Karpas-422 (cell line): ENCODE data around the gene NHSL2. TPM values are rescaled to one million over a fixed set of nuclear protein-coding genes. Genes with fewer than 3 reads are reported as not detected.

Source experiments
- DNase-seq: peaks from one replicate; pipeline ENCODE4 v3.0.0-alpha.2; 2015
- H2AFZ ChIP-seq: fragments of 200-600 bp; sonication (generic); 2 replicates; pipeline ENCODE4 v1.6.1; 2014; ENCODE audit warnings: antibody characterized with exemption, low read length, mixed read lengths
- H3K27ac ChIP-seq: fragments of 200-600 bp; sonication (generic); 2 replicates; pipeline ENCODE4 v1.5.1; 2014; ENCODE audit warnings: mild to moderate bottlenecking, low read length, moderate library complexity
- H3K27me3 ChIP-seq: fragments of 200-600 bp; sonication (generic); 2 replicates; pipeline ENCODE4 v1.6.1; 2014; ENCODE audit warnings: low read length, mixed read lengths
- H3K36me3 ChIP-seq: fragments of 200-600 bp; sonication (generic); 2 replicates; pipeline ENCODE4 v1.6.1; 2014; ENCODE audit warnings: low read length, mixed read lengths; ENCODE audit not compliant: insufficient read depth
- H3K4me1 ChIP-seq: fragments of 200-600 bp; sonication (generic); 2 replicates; pipeline ENCODE4 v1.6.1; 2014; ENCODE audit warnings: mild to moderate bottlenecking, low read length, mixed read lengths
- H3K4me2 ChIP-seq: fragments of 200-600 bp; sonication (generic); 2 replicates; pipeline ENCODE4 v1.6.1; 2014; ENCODE audit warnings: low read length, low read depth, mild to moderate bottlenecking; ENCODE audit not compliant: poor library complexity, severe bottlenecking
- H3K4me3 ChIP-seq: fragments of 200-600 bp; sonication (generic); 2 replicates; pipeline ENCODE4 v1.5.1; 2014; ENCODE audit warnings: mild to moderate bottlenecking, antibody characterized with exemption, low read length, mixed read lengths
- H3K79me2 ChIP-seq: fragments of 200-600 bp; sonication (generic); 2 replicates; pipeline ENCODE4 v1.6.1; 2014; ENCODE audit warnings: mild to moderate bottlenecking, low read length, mixed read lengths
- H3K9ac ChIP-seq: fragments of 200-600 bp; sonication (generic); 2 replicates; pipeline ENCODE4 v1.6.0; 2014; ENCODE audit warnings: low read length
- H3K9me2 ChIP-seq: fragments of 200-600 bp; sonication (generic), shearing (Covaris generic); replicated peaks from 2 replicates; pipeline ENCODE4 v1.6.0; 2014; ENCODE audit warnings: mild to moderate bottlenecking, low read length, moderate library complexity; ENCODE audit not compliant: insufficient read depth
- H3K9me3 ChIP-seq: fragments of 300-700, 200-600 bp; sonication (generic); 2 replicates; pipeline ENCODE4 v1.6.1; 2014; ENCODE audit warnings: low read length, mixed read lengths
- H4K20me1 ChIP-seq: fragments of 200-600 bp; sonication (generic); 2 replicates; pipeline ENCODE4 v1.6.1; 2014; ENCODE audit warnings: mild to moderate bottlenecking, antibody characterized with exemption, low read length, low read depth; ENCODE audit not compliant: insufficient read depth
- total RNA-seq: library from RNA; depleted of rRNA; stranded (reverse); fragments of >200 nt; shearing (Covaris generic); gene quantifications from 2 replicates; pipeline ENCODE4 v1.2.3, GENCODE V29; 2014; ENCODE audit warnings: low replicate concordance

Gene NHSL2
- total RNA-seq, 1 experiment from 2014 or later = not detected

- Histone ChIP-seq H3K4me2 (no peak overlapping the region), H3K36me3 (no peaks in the 10 kb centered on the region), H3K9ac (no peak overlapping the region), H3K9me2 (no peaks in the 10 kb centered on the region), H3K4me1 (no peaks in the 10 kb centered on the region), H3K27ac (no peak overlapping the region), H3K9me3 (no peaks in the 10 kb centered on the region), H3K27me3 (no peaks in the 10 kb centered on the region), H3K4me3 (no peak overlapping the region), H2AFZ (no peak overlapping the region), H4K20me1 (no peaks in the 10 kb centered on the region), H3K79me2 (no peaks in the 10 kb centered on the region)
- DNase-seq = no peak
Observed at GRCh38 chrX:72121383-72121782, 210.7 kb downstream of the NHSL2 start.

DNA sequence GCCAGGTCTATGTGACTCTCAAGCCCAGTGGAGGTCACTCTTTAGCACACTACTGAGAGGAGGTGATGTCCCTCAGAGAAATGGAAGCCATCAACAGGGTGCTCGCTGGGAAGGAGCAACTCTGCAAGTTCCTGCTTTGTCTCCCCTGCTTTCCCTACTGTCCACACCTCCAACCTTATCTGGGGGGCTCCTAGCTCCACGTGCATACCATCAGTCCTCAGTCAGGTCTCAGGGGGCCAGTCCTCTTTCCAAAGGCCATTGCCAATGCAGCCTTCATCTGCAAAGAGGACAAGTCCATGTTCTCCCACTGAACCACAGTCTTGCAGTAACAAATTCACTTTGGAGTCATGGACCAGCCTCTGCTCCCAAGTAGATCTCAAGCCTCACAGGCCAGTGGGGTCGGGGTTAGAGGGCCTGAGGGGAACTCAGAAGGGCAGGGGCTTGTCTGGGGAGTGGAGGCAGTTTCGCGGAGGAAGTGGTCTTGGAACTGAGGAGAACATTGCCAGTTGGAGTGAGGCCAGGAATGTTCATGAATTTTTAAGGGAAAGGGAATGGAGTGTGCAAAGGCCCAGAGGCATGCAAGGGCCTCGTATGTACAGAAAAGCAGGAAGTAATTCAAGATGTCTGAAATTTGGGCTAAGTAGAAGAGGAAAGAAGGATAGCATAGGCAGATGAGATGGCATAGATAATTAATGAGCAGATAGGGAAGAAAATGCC lies 212.1 kb downstream of the NHSL2 start:
- H3K9me3 ChIP-seq = no peaks in the 10 kb centered on the region
- H3K4me1 ChIP-seq = no peaks in the 10 kb centered on the region
- no peak for DNase-seq
- no peaks in the 10 kb centered on the region for H3K9me2 ChIP-seq
- H3K9ac ChIP-seq = no peak overlapping the region
- no peak overlapping the region for H3K27ac ChIP-seq
- H4K20me1 ChIP-seq = no peaks in the 10 kb centered on the region
- H3K27me3 ChIP-seq = no peaks in the 10 kb centered on the region
- H3K79me2 ChIP-seq = no peaks in the 10 kb centered on the region
- no peaks in the 10 kb centered on the region for H3K36me3 ChIP-seq
- H3K4me3 ChIP-seq = no peak overlapping the region
- no peak overlapping the region for H3K4me2 ChIP-seq
- H2AFZ ChIP-seq = no peak overlapping the region

DNA sequence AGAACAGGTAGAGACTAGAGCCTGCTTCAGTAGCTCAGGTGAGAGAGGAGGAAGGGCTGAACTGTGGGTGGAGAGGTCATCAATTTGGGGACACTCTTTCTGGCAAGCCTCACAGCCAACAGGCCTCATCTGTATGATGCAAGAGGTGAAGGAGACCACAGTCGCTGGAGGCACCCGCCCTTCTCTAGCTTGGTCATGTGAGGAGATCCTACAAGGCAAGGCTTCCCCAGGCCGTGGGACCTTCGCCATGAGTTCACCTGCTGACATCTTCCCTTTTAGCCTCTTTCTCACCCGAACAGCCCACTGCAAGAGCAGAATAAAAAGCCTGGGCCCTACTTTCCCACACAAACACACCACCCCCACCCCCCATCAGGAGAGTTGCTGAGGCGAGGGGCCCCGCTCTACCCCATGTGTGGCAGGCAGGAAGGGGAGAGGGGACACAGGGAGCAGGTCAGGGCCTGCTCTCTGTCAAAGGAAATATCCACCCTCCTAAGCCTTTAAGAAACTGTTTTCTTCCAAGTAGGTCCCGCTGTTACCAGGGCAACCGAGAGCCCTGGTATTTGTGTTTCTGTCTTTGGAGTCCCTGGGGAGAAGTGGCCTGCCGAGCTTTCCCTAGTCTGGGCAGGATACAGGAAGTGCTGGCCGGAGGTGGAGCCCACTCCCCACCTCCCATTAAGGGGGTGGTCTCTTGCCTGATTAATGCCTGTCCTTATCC lies 213.0 kb downstream of the NHSL2 start:
- Histone ChIP-seq H3K36me3 (no peaks in the 10 kb centered on the region), H3K9me3 (no peaks in the 10 kb centered on the region), H2AFZ (no peak overlapping the region), H3K4me1 (no peaks in the 10 kb centered on the region), H3K27ac (no peak overlapping the region), H4K20me1 (no peaks in the 10 kb centered on the region), H3K79me2 (no peaks in the 10 kb centered on the region), H3K9me2 (no peaks in the 10 kb centered on the region), H3K27me3 (no peaks in the 10 kb centered on the region), H3K4me2 (no peak overlapping the region), H3K9ac (no peak overlapping the region), H3K4me3 (no peak overlapping the region)
- no peak for DNase-seq

GRCh38 chrX:72124540-72125201 lies 214.0 kb downstream of the NHSL2 start:
- Histone ChIP-seq H3K36me3 (no peaks in the 10 kb centered on the region), H4K20me1 (no peaks in the 10 kb centered on the region), H3K4me3 (no peak overlapping the region), H3K27ac (no peak overlapping the region), H3K9me2 (no peaks in the 10 kb centered on the region), H2AFZ (no peak overlapping the region), H3K79me2 (no peaks in the 10 kb centered on the region), H3K9me3 (no peaks in the 10 kb centered on the region), H3K9ac (no peak overlapping the region), H3K27me3 (no peaks in the 10 kb centered on the region), H3K4me1 (no peaks in the 10 kb centered on the region), H3K4me2 (no peak overlapping the region)
- no peak for DNase-seq

- no peaks in the 10 kb centered on the region for H3K79me2 ChIP-seq
- H3K27ac ChIP-seq = no peak overlapping the region
- H4K20me1 ChIP-seq = no peaks in the 10 kb centered on the region
- no peaks in the 10 kb centered on the region for H3K9me2 ChIP-seq
- H3K36me3 ChIP-seq = no peaks in the 10 kb centered on the region
- H3K4me3 ChIP-seq = no peak overlapping the region
- H3K9ac ChIP-seq = no peak overlapping the region
- DNase-seq = no peak
- H3K4me2 ChIP-seq = no peak overlapping the region
- H3K27me3 ChIP-seq = no peaks in the 10 kb centered on the region
- H3K4me1 ChIP-seq = no peaks in the 10 kb centered on the region
- H3K9me3 ChIP-seq = no peaks in the 10 kb centered on the region
- H2AFZ ChIP-seq = no peak overlapping the region
Observed at GRCh38 chrX:72125331-72126047, 214.8 kb downstream of the NHSL2 start.

GRCh38 chrX:72126048-72126415 lies 215.4 kb downstream of the NHSL2 start:
- H3K79me2 ChIP-seq = no peaks in the 10 kb centered on the region
- no peaks in the 10 kb centered on the region for H4K20me1 ChIP-seq
- H3K9me2 ChIP-seq = no peaks in the 10 kb centered on the region
- H3K36me3 ChIP-seq = no peaks in the 10 kb centered on the region
- no peaks in the 10 kb centered on the region for H3K4me1 ChIP-seq
- no peak for DNase-seq
- H3K27ac ChIP-seq = no peak overlapping the region
- H3K9ac ChIP-seq = no peak overlapping the region
- no peaks in the 10 kb centered on the region for H3K9me3 ChIP-seq
- H3K4me2 ChIP-seq = no peak overlapping the region
- no peaks in the 10 kb centered on the region for H3K27me3 ChIP-seq
- no peak overlapping the region for H3K4me3 ChIP-seq
- no peak overlapping the region for H2AFZ ChIP-seq

DNA sequence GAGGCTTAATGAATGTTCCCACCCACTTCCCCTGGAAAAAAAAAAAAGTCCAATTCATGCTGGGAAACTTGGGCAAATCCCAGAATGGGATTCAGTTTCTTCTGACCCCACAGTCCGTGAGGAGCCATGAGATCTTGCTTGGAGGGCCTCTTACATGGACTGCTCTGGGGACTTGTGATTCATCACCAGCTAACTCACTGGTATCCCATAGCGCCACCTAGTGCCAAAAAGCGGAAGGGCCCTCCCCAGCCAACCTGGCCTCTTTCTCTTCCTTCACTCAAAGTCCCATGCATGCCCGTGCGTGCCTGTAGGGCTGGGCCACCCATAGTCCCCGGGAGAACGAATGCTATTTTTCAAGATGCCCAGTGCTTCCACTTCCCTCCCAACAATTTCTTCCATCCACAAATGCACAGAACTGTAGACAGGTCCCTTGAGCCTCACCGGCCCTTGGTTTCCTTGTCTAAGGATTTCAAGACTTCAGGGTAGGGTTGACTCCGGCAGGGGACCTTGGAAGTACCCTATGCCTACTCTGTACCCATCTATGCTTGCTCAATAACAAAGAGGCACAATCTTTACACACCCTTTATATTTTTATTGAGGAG lies 216.0 kb downstream of the NHSL2 start:
- Histone ChIP-seq H3K4me3 (no peak overlapping the region), H3K27me3 (no peaks in the 10 kb centered on the region), H3K27ac (no peak overlapping the region), H3K4me1 (no peaks in the 10 kb centered on the region), H3K36me3 (no peaks in the 10 kb centered on the region), H3K79me2 (no peaks in the 10 kb centered on the region), H3K4me2 (no peak overlapping the region), H4K20me1 (no peaks in the 10 kb centered on the region), H3K9me2 (no peaks in the 10 kb centered on the region), H3K9ac (no peak overlapping the region), H2AFZ (no peak overlapping the region), H3K9me3 (no peaks in the 10 kb centered on the region)
- DNase-seq = peak; percentile 91

- no peaks in the 10 kb centered on the region for H3K4me1 ChIP-seq
- no peaks in the 10 kb centered on the region for H3K27me3 ChIP-seq
- DNase-seq = no peak
- H2AFZ ChIP-seq = no peak overlapping the region
- H3K9me3 ChIP-seq = no peaks in the 10 kb centered on the region
- H3K9me2 ChIP-seq = no peaks in the 10 kb centered on the region
- H3K9ac ChIP-seq = no peak overlapping the region
- no peak overlapping the region for H3K4me3 ChIP-seq
- no peak overlapping the region for H3K27ac ChIP-seq
- no peaks in the 10 kb centered on the region for H4K20me1 ChIP-seq
- H3K36me3 ChIP-seq = no peaks in the 10 kb centered on the region
- H3K4me2 ChIP-seq = no peak overlapping the region
- no peaks in the 10 kb centered on the region for H3K79me2 ChIP-seq
Observed at GRCh38 chrX:72127332-72127731, 216.7 kb downstream of the NHSL2 start.
